Uterus (tissue), 2 donors: Measurements from ENCODE around the gene AVL9.

Experiments used
- POLR2A ChIP-seq, 2 donors: fragments of 450-650 bp; IDR thresholded peaks; one replicate each; pipeline ENCODE4 v1.6.1; 2016; ENCODE audit warnings: antibody characterized with exemption in 2 of 2, mild to moderate bottlenecking in 1 of 2, moderate library complexity in 1 of 2
- TF ChIP-seq, protein P1 (sequence below), 4 experiments: fragments of 200-600 bp in 2 of 4; fragments of 450-650 bp in 2 of 4; sonication (generic) in 2 of 4; IDR thresholded peaks; one replicate each; pipeline ENCODE4 v1.5.1; 2016 to 2019; ENCODE audit warnings: antibody characterized with exemption in 4 of 4, mild to moderate bottlenecking in 2 of 4, moderate library complexity in 1 of 4

DNA sequence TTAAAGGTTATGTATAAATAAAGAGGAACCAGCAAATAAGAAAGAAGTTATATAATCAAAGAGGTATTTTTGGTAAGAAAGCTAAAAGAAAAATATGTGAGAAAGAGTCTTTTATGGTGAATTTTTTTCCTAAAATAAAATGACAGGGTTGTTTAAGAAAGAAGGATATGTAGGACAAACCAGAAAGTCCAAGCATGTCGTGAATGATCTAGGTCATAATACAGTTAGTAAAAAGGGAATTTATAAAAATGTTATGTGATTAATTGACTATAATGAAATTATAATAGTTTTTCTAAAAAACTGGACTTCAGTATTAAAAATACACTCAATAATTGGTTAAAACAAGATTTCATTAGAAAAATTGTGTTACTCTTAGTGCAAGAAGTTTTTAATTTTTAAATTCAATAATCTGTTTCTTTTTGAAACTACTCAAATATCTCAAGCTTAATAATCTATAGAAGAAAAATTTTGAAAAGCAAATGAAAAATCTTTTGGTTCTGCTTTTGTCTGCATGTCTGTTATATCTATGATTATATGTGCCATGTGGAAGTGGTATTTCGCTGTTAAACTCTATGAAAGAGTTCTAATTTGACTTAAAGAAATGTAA, 23.3 kb downstream of the AVL9 start:
- TF ChIP-seq, protein P1, sequence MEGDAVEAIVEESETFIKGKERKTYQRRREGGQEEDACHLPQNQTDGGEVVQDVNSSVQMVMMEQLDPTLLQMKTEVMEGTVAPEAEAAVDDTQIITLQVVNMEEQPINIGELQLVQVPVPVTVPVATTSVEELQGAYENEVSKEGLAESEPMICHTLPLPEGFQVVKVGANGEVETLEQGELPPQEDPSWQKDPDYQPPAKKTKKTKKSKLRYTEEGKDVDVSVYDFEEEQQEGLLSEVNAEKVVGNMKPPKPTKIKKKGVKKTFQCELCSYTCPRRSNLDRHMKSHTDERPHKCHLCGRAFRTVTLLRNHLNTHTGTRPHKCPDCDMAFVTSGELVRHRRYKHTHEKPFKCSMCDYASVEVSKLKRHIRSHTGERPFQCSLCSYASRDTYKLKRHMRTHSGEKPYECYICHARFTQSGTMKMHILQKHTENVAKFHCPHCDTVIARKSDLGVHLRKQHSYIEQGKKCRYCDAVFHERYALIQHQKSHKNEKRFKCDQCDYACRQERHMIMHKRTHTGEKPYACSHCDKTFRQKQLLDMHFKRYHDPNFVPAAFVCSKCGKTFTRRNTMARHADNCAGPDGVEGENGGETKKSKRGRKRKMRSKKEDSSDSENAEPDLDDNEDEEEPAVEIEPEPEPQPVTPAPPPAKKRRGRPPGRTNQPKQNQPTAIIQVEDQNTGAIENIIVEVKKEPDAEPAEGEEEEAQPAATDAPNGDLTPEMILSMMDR (IDR thresholded peaks at IDR 0.05), result no peak
- no peak for TF ChIP-seq POLR2A (IDR thresholded peaks at IDR 0.05)
